SK-N-MC (cell line): ENCODE results near the gene PSG3.
"Not testable (repeated sequence)": the region's sequence is repeated elsewhere in the genome, so short reads cannot be mapped to it uniquely, and the experiment has no call there.

Source experiments
- EZH2 ChIP-seq: fragments of 200-600 bp; sonication (generic); IDR thresholded peaks from one replicate; pipeline ENCODE4 v1.6.1; 2017; ENCODE audit warnings: antibody characterized with exemption
- FOXP2 ChIP-seq: optimal IDR thresholded peaks from 2 replicates; pipeline ENCODE3; 2011; ENCODE audit warnings: mild to moderate bottlenecking, moderate library complexity; ENCODE audit not compliant: insufficient read depth; ENCODE audit errors: extremely low read length, control extremely low read depth
- POLR2AphosphoS5 ChIP-seq: IDR thresholded peaks from 2 replicates; pipeline ENCODE4 v1.6.1; 2012; ENCODE audit warnings: mild to moderate bottlenecking, low read depth, low read length, borderline replicate concordance

DNA sequence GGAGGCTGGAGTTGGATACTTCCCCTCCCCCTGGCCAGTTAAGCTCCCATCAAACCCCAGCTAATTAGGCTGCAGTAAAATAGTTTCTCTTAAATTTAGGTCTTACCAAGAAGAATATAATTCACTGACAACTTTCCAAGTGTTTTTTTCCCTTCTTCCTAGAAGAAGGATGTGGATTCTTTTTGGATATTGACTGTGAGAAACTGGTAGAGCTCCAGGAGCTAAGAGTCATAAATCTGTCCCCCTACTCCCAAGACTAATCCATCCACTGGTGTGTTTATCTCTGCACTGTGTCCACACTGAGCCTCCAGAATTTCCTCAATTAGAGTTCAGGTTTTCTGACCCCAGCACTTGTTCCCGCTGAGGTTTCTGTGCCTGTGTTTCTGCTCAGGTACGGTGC, 47.5 kb upstream of the PSG3 start:
- not testable (repeated sequence) for TF ChIP-seq EZH2, POLR2AphosphoS5, FOXP2
